OCI-LY3 (cell line): ENCODE results near the gene ACOT7.

ENCODE experiments used
- H2AFZ ChIP-seq: fragments of 200-600, 300-600 bp; shearing (Covaris generic); 2 replicates; pipeline ENCODE4 v1.6.0; 2014; ENCODE audit warnings: antibody characterized with exemption, low read depth, low read length
- H3K27ac ChIP-seq: fragments of 200-600, 300-600 bp; sonication (generic); 2 replicates; pipeline ENCODE4 v1.5.1; 2014; ENCODE audit warnings: mild to moderate bottlenecking, low read length, moderate library complexity, mixed read lengths
- H3K27me3 ChIP-seq: fragments of 200-600, 300-600 bp; sonication (generic); 2 replicates; pipeline ENCODE4 v1.6.1; 2014; ENCODE audit warnings: low read depth, low read length, mixed read lengths
- H3K36me3 ChIP-seq: fragments of 200-600, 300-600 bp; sonication (generic); replicated peaks from 2 replicates; pipeline ENCODE3; 2014; ENCODE audit warnings: low read depth, low read length, mixed read lengths
- H3K4me1 ChIP-seq: fragments of 300-600, 200-600 bp; sonication (generic); 2 replicates; pipeline ENCODE4 v1.6.1; 2014; ENCODE audit warnings: low read length, mixed read lengths
- H3K4me2 ChIP-seq: fragments of 200-600, 300-600 bp; sonication (generic); 2 replicates; pipeline ENCODE4 v1.6.1; 2014; ENCODE audit warnings: low read length, mixed read lengths
- H3K4me3 ChIP-seq: fragments of 300-600, 200-600 bp; sonication (generic); 2 replicates; pipeline ENCODE4 v1.5.1; 2014; ENCODE audit warnings: antibody characterized with exemption, mild to moderate bottlenecking, low read length, moderate library complexity
- H3K79me2 ChIP-seq: fragments of 300-600, 200-600 bp; shearing (Covaris generic); 2 replicates; pipeline ENCODE4 v1.6.1; 2014; ENCODE audit warnings: mild to moderate bottlenecking, low read length, mixed read lengths
- H3K9ac ChIP-seq: fragments of 300-600, 200-600 bp; shearing (Covaris generic); 2 replicates; pipeline ENCODE4 v1.6.0; 2014; ENCODE audit warnings: mild to moderate bottlenecking, low read length, moderate library complexity
- H3K9me3 ChIP-seq: fragments of 200-600, 300-600 bp; shearing (Covaris generic); 2 replicates; pipeline ENCODE4 v1.6.1; 2014; ENCODE audit warnings: low read length, mixed read lengths; ENCODE audit not compliant: insufficient read depth
- H4K20me1 ChIP-seq: fragments of 200-600, 300-600 bp; sonication (generic); 2 replicates; pipeline ENCODE4 v1.6.1; 2016; ENCODE audit warnings: low read length, mixed read lengths; ENCODE audit not compliant: insufficient read depth
- CTCF ChIP-seq: fragments of 200-600, 300-600 bp; sonication (generic); IDR thresholded peaks from 2 replicates; pipeline ENCODE4 v1.5.1; 2014; ENCODE audit warnings: antibody characterized with exemption, low read length, low read depth
- EZH2phosphoT487 ChIP-seq: fragments of 200-600 bp; shearing (Covaris generic); IDR thresholded peaks from 2 replicates; pipeline ENCODE4 v1.6.1; 2018; ENCODE audit warnings: antibody characterized with exemption, mixed run types, low read depth

ACOT7 gene

GRCh38 chr1:6414443-6414844, 20.9 kb upstream of the ACOT7 start:
- Histone ChIP-seq H3K9ac (peak overlapping the region; percentile 13; the same call in 1 of the 2 replicates), H3K9me3 (no peaks in the 10 kb centered on the region), H3K27ac (no peak overlapping the region), H3K79me2 (no peaks in the 10 kb centered on the region), H3K4me1 (peaks cover 5% of the 10 kb centered on the region; the same call in 1 of the 2 replicates), H3K4me3 (peak overlapping the region; percentile 68), H2AFZ (no peak overlapping the region), H3K4me2 (peak overlapping the region; percentile 85), H4K20me1 (no peaks in the 10 kb centered on the region), H3K27me3 (no peaks in the 10 kb centered on the region), H3K36me3 (no peaks in the 10 kb centered on the region)
- TF ChIP-seq CTCF (peak; percentile 52), EZH2phosphoT487 (no peak)

GRCh38 chr1:6412896-6413295, 19.3 kb upstream of the ACOT7 start:
- H3K36me3 ChIP-seq, result no peaks in the 10 kb centered on the region
- no peak overlapping the region for H3K27ac ChIP-seq
- H3K27me3 ChIP-seq, result no peaks in the 10 kb centered on the region
- no peak overlapping the region for H3K4me2 ChIP-seq
- no peaks in the 10 kb centered on the region for H4K20me1 ChIP-seq
- no peaks in the 10 kb centered on the region for H3K9me3 ChIP-seq
- no peak overlapping the region for H3K4me3 ChIP-seq
- peaks cover 12% of the 10 kb centered on the region; the same call in 1 of the 2 replicates for H3K4me1 ChIP-seq
- H3K79me2 ChIP-seq, result no peaks in the 10 kb centered on the region
- H2AFZ ChIP-seq, result no peak overlapping the region
- no peak for TF ChIP-seq CTCF
- no peak for TF ChIP-seq EZH2phosphoT487
- no peak overlapping the region for H3K9ac ChIP-seq

- Histone ChIP-seq H3K27me3 (no peaks in the 10 kb centered on the region), H3K4me1 (peaks cover 12% of the 10 kb centered on the region; the same call in 1 of the 2 replicates), H3K79me2 (no peaks in the 10 kb centered on the region), H3K9me3 (no peaks in the 10 kb centered on the region), H2AFZ (no peak overlapping the region), H3K4me2 (no peak overlapping the region), H3K4me3 (no peak overlapping the region), H3K9ac (no peak overlapping the region), H4K20me1 (no peaks in the 10 kb centered on the region), H3K27ac (no peak overlapping the region), H3K36me3 (no peaks in the 10 kb centered on the region)
- TF ChIP-seq EZH2phosphoT487 (no peak), CTCF (no peak)
Observed at GRCh38 chr1:6410248-6410893, 16.8 kb upstream of the ACOT7 start.

- no peak overlapping the region for H3K27ac ChIP-seq
- no peaks in the 10 kb centered on the region for H3K9me3 ChIP-seq
- H2AFZ ChIP-seq, result no peak overlapping the region
- H3K4me3 ChIP-seq, result no peak overlapping the region
- H3K9ac ChIP-seq, result no peak overlapping the region
- TF ChIP-seq CTCF (no peak), EZH2phosphoT487 (no peak)
- no peaks in the 10 kb centered on the region for H3K79me2 ChIP-seq
- H3K4me1 ChIP-seq, result peaks cover 14% of the 10 kb centered on the region; the same call in 1 of the 2 replicates
- H3K36me3 ChIP-seq, result no peaks in the 10 kb centered on the region
- H3K4me2 ChIP-seq, result no peak overlapping the region
- 0 out of 2 replicates have a peak, but pooled peaks cover 4% of the 10 kb centered on the region for H3K27me3 ChIP-seq
- no peaks in the 10 kb centered on the region for H4K20me1 ChIP-seq
Observed at GRCh38 chr1:6409733-6410132, 16.2 kb upstream of the ACOT7 start.
